ENCODE results near the gene THBS4. TPM values are rescaled to one million over a fixed set of nuclear protein-coding genes. Genes with fewer than 3 reads are reported as not detected.
"Not testable (repeated sequence)": the region's sequence is repeated elsewhere in the genome, so short reads cannot be mapped to it uniquely, and the experiment has no call there.

Gene THBS4
- total RNA-seq, 1 donor from 2014 or later = 1.4 TPM

DNA sequence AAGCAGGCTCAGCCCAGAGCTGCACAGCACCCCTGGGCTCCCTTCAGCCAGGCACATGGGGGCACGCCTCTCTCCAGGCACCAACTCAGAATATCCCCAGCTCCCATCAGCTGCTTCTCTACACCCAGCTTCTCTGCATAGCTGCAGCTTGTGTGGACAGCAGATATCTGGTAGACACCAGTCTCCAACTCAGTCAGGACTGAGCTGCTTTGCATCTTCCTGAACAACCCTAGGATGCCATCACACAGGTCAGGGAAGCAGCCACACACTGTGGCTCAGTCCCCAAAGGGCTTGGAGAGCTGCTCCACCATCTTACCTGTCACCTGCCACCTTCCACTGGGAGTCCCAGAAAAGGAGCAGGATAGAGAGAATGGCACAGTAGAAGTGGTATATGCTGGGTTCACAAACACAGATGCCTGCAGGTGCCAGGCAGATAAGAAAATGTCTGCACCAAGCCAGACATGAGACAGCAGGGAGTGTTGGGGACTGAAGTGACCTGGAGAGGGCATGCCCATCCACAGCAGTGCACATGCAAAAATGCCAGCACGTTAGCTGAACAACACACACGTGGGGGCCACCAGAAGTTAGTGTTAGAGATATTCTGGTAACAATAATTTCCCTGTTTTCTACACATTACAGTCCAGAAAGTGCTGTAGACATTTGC lies 42.0 kb downstream of the THBS4 start:
- no peak for DNase-seq

DNA sequence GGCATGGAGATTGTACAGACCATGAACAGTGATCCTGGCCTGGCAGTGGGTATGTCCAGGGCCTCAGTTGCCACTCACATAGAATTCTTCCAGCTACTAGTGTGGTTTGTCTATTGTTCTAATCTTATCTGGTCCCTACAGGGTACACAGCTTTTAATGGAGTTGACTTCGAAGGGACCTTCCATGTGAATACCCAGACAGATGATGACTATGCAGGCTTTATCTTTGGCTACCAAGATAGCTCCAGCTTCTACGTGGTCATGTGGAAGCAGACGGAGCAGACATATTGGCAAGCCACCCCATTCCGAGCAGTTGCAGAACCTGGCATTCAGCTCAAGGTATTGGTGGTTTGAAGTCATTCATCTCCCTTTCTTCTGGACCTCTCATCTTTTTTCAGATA lies 43.8 kb downstream of the THBS4 start:
- no peak for DNase-seq

DNA sequence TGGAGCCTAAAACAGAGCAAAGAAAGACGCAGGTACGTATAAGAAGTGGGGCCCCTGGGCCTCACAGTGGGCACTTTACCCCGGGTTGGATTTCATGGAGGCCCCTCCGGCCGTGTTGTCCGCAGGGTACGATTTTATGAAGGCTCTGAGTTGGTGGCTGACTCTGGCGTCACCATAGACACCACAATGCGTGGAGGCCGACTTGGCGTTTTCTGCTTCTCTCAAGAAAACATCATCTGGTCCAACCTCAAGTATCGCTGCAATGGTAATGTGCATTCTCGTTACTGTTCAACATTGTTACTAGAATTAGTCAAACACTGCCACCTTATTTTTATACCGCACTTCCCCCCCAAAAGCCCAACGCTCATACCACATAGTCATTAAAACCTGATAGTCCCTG lies 47.1 kb downstream of the THBS4 start:
- no peak for DNase-seq

DNA sequence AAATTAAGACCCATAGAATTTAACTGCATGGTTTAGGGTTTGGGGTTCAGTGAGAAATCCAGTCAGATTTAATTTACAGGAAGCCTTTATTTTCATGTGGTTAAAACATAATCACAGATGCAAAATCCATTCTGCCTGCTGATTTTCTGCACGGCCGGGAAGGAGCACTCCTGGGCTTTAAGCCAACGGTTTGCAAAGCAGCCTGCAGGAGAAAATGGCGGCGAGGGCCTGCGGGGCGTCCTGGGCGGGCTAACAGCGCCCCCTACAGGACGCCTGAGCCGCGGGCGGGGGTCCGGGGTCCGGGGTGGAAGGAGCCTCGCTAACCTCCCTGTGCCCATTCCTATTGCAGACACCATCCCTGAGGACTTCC lies 47.6 kb downstream of the THBS4 start:
- peak; percentile 70 for DNase-seq

- peak; percentile 61 for DNase-seq
Observed at GRCh38 chr5:80083101-80083890, 48.1 kb downstream of the THBS4 start.

DNA sequence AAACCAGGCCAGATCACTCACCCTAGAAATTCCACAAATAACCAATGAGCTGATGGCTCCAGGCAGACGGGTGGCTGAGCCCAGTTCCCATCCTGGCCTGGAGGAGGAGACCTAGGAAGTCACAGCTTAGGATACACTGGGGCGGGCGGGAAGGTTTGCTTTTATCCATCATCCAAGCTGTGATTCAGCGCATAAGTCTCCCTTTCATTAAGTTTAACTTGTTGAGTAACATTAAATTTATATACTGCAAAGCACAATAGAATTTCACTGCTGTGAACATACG lies 55.7 kb downstream of the THBS4 start:
- DNase-seq = no peak

DNA sequence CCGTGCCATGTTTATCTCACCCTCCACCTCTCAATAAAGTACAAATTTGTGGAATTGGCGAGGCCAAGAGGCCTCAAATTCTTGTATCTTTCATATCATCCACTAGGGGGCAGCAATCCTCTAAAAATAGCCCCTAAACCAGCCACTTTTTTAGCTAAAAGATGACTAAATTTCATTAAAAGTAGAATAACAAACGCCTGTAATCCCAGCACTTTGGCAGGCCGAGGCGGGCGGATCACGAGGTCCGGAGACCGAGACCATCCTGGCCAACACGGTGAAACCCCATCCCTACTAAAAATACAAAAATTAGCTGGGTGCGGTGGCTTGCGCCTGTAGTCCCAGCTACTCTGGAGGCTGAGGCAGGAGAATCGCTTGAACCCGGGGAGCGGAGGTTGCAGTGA lies 56.6 kb downstream of the THBS4 start:
- DNase-seq = peak; percentile 65

DNA sequence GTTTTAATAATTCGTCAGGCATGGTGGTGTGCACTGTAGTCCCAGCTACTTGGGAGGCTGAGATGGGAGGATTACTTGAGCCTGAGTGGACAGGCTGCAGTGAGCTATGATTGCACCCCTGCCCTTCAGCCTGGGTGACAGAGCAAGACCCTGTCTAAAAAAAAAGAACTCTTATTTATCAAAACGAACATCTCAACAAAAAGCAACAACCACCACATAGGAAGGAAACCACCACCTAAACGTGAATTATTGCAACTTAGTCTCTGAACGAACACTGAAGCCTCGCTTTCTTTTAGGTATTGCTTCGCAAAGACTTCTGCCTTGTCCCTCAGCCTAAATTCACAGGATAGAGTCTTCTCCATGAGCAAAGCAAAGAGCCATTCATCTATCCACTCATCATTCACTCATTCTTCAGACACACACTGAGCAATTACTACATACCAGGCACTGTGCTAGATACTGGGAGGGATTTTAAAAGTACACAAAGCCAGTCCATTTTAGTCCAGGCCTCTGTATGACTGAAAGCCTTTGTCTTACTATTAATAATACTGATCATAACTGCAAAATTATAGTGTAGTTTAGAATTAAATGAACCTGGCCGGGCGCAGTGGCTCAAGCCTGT lies 57.4 kb downstream of the THBS4 start:
- DNase-seq = no peak

DNA sequence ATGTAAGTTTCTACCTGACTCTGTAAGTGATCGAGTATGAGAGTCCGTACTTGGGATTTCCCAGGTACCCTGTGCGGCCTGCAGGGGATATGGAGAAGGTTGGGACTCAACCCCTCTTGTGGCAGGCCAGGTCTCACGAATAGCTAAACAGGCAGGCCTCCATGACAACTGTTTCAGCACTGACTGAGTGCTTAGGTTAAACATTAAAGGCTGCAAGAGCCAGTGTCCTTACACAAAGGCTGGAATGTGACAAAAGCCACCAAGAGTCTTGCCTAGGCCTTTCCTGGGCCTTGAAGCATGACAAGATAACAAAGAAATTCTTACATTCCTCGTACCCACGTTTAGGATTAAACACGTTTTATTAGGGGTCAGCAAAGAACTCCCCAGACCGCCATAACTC lies 58.6 kb downstream of the THBS4 start:
- no peak for DNase-seq

DNA sequence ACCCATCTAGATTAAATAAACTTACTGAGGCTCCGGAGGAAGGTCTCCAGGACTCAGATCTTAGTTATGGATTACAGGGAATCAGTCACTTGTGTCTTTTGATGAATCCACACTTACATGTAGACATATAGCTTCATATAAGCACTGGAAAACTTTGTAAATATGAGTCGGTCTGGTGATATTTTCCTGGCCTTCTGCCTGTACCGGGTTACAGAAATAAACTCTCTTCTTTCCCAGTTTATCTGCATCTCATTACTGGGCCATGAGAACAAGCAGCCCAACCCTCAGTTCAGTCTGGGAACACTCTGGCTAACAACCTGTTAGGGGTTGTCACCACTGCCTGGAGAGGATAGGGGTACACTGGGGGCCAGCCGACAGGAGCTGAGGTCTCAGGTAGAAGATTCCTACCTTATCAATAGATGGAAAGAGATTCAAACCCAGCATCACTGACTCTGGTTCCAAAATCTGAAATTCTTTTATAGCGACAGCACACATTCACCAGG lies 59.1 kb downstream of the THBS4 start:
- DNase-seq = no peak

GRCh38 chr5:80097451-80097850 lies 62.3 kb downstream of the THBS4 start:
- no peak for DNase-seq

GRCh38 chr5:80101993-80102392 lies 66.8 kb downstream of the THBS4 start:
- DNase-seq = no peak

- no peak for DNase-seq
Observed at GRCh38 chr5:80103371-80103770, 68.2 kb downstream of the THBS4 start.

DNA sequence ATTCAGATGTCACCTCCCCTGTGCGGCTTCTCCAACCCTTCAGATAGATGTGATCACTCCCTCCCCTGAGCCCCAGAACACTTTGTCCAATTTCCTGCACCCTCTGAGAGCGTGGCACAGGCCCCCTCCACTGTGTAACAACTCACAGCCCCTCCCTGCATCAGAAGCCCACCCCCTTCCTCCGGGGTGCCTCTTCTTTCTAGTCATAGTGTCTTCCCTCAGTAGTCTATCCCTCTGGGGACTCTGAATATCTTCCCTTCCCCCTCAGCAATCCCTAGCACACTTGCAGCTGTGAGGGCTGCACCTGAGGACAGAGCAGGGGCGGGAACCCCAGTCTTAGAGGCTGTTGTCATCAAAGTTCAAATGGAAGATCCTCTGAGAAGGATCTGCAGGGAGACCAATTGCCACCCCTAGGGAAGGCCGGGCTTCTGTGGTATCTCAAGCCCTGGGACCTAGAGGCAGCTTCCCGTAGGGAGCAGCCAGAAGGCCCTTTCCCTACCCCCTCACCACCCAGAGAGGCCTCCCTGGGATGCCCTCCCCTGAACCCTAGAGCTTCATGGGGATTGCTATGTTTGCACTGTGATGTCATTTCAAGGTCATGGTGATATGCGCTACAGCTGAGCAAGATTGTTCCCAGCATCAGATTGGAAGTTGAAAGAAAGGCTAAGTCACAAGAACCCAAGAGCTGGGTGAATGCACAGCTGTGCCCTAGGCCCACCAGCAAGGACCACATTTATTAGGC lies 70.7 kb downstream of the THBS4 start:
- DNase-seq = no peak

GRCh38 chr5:80106916-80107315 lies 71.8 kb downstream of the THBS4 start:
- no peak for DNase-seq

GRCh38 chr5:80109646-80110478 lies 74.7 kb downstream of the THBS4 start:
- DNase-seq = no peak

DNA sequence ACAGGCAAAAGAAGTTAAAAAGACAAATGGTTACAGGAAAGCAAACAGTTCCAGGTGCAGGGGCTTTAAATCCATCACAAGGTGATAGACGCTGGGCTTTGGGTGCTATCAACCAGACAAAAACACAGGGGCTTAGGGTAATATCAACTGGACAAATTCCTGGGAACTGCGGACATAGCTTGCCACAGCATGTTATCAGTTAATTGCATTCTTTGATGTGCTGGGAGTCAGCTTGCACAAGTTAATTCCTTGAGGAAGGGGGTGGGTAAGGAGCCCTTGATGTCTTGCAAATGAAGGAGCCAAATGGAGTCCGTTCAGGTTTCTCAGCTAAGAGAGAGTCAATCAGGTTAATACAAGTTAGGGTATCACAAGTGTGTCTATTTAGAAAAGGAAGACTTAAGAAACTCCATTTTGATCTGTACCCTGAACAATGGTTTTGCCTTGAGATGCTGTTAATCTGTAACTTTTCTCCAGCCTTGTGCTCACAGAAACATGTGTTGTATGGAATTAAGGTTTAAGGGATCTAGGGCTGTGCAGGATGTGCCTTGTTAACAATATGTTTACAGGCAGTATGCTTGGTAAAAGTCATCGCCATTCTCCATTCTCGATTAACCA lies 76.3 kb downstream of the THBS4 start:
- DNase-seq = not testable (repeated sequence)

DNA sequence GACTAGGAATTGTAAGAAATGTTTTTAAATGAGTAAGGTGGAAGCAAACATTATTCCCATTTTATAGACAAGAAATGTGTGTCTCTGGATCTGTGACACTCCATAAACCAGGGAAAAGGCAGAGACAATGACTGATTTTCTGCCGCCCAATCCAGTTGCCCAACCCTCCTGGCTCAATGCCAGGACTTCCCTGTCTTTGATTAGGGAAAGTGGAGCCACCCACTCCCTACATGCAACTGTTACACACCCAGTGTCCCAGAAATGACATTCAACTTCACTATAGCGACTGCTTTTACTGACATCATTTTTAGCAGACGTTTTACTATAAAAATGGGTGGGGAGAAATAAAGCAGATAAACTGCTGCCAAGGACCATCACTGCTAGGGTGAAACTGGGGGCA lies 79.7 kb downstream of the THBS4 start:
- no peak for DNase-seq

GRCh38 chr5:80116000-80116399 lies 80.9 kb downstream of the THBS4 start:
- no peak for DNase-seq

GRCh38 chr5:80116465-80116864 lies 81.3 kb downstream of the THBS4 start:
- no peak for DNase-seq

- no peak for DNase-seq
Observed at GRCh38 chr5:80117446-80117845, 82.3 kb downstream of the THBS4 start.

DNA sequence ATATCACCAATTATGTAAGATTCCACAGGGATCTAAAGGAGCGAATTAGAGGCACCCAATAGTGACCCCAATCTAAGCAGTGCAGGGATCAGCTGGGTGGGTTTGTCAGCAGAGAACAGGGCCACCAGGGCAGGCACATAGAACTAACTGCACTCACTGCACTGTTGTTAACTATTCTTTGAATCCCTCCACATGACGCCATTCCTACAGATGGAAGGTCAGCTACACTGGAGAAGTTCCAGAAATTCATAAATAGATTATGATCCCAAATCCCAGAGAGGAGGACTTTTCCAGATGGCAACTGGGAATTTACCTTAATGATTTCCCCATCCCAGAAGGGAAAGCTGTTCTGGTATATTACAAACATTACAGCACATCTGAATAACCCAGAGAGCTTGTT lies 84.2 kb downstream of the THBS4 start:
- no peak for DNase-seq
